Fibroblast of lung (primary cell): Measurements from ENCODE around the gene GOLGA8O.
"Not testable (repeated sequence)": the region's sequence is repeated elsewhere in the genome, so short reads cannot be mapped to it uniquely, and the experiment has no call there.

ENCODE experiments used
- CTCF ChIP-seq, 2 donors: IDR thresholded peaks in 1 of 2; conservative IDR thresholded peaks in 1 of 2; 1 replicate in 1 of 2; 2 replicates in 1 of 2; pipeline ENCODE4 v1.5.1; 2011 to 2012; ENCODE audit warnings: low read length in 2 of 2, control low read depth in 1 of 2, inconsistent platforms in 1 of 2, low read depth in 1 of 2, mild to moderate bottlenecking in 1 of 2
- EZH2 ChIP-seq: IDR thresholded peaks from 2 replicates; pipeline ENCODE4 v1.5.1; 2012; ENCODE audit warnings: low read length, control low read depth, mild to moderate bottlenecking; ENCODE audit errors: missing control alignments

DNA sequence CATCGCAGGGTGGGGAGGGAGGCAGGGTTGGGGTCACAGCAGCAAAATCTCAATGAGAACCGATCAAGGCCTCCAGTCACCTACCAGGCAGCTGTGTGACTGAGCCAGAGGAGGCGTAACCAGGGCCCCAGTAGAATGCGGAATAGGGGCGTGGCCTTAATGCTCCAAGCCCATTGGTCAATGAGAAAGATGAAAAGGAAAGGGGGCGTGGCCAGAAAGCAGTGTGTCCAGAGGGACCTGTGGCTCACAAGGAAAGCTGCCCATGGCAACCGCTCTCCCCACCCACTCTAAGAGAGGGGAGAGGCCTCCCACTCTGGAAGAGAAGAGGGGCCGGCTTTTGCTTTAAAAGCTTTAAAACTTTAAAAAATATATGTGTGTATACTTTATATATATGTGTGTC, 52.2 kb downstream of the GOLGA8O start, which contains the start of gene GOLGA8K:
- not testable (repeated sequence) for TF ChIP-seq EZH2; CTCF (conservative IDR thresholded peaks at IDR 0.05 in 1 of 2, IDR thresholded peaks at IDR 0.05 in 1 of 2; ENCODE audit: low read depth in 1 of 2, low read length in 2 of 2)
